HG02588 (cell line): ENCODE results near the gene GPC3.

Experiments
- ATAC-seq: cut with Tn5 transposase; IDR thresholded peaks from one replicate; pipeline ENCODE4 v1.9.1; 2021; ENCODE audit warnings: mild to moderate bottlenecking, moderate library complexity; ENCODE audit not compliant: unreplicated experiment

The GPC3 gene

DNA sequence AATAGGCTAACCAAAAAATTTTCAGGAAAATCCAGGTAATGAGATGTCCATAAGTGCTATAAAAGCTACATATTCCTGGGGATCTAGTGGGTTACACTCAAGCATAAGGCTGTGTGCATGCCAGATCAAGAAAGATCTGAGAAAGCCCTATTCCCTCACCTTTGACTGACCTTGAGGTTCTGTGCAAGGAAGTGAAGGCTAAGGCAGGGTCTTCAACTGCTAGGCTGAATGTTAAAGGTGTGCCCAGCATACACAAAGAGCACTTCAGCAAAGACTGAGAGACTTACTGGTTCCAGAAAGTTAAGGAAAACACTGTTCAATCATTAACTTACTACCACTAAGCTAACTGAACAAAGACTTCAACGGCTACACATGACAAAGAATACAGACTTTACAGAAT lies 269.7 kb downstream of the GPC3 start:
- ATAC-seq = no peak

GRCh38 chrX:133709501-133709900 lies 275.9 kb downstream of the GPC3 start:
- ATAC-seq = no peak

- no peak for ATAC-seq
Observed at GRCh38 chrX:133706890-133707289, 278.5 kb downstream of the GPC3 start.

- ATAC-seq = no peak
Observed at GRCh38 chrX:133702230-133702629, 283.2 kb downstream of the GPC3 start.

DNA sequence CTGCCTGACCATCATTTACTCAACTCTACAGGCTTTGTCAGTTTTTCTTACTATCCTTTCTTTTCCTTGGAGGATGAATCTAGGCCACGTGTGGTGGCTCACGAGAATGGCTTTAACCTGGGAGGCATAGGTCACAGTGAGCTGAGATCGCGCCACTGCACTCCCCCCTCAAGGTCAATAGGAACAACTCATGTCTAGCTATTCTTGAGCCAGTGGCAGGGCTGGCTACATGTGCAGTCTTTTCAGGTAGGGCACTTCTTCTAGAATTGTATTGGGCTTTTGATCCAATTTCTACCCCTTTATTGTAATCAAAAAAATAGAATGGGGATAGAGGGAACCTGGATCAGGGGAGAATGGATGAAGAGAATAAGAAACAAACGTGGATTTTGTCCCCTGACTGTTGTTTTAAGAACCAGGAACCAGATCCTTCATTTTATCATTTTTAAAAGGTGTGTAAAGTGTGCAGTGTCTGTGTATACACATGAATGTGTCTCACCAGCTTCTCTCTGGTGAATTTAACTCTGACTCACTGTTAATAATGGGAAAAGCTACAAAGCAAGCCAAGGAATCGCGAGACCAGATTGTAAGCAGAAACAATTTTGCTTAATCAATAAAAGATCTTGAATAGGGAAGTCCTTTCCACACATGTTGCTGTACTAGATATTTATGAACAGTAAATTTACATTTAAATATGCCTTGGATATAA lies 286.2 kb downstream of the GPC3 start:
- ATAC-seq = no peak

GRCh38 chrX:133698298-133698697 lies 287.1 kb downstream of the GPC3 start:
- no peak for ATAC-seq

DNA sequence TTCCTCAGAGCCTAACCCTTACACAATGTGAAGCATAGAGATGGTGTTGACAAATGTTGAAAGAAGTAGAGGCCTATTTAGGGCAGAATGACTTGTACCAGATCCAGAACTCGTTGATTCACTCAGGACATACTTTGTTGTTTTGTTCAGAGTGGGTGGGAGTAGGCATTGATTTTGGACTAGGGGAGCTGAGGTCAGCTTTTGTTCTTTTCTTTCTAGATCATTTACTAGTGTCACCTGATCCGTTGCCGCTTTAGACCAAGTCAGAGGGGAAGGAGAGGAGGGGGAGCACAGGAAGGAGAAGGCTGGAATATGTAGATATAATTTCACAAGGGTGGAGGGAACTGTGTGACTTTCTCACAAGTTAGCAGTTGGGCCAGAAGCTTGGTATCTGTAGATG lies 287.7 kb downstream of the GPC3 start:
- no peak for ATAC-seq

DNA sequence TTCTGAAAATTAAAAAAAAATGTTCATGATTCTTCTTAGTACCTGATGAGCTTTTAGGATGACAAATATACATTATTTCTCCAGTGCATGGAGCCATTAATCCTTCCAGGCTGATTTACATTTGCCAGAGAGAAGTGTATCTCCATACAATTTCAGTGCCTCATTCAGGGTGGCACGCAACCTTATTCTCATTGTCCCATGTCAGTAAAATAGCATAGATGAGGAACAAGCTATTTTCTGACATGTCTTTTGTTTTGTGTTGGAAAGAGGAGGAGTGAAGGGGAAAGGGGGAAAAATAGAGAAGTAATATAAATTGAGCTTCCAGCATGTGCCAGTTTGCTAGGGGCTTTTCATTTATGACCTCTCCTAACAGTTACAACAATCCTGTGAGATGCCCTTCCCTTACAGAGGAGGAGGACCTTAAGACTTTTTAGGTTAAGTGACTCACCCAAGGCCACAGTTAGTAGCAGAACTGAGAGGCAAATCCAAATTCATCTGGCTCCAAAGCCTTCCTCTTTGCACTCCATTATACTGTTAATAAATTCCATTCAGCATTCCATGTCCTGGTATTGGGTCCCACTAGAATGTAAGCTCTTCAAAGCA lies 295.3 kb downstream of the GPC3 start:
- ATAC-seq = no peak

GRCh38 chrX:133685822-133686221 lies 299.6 kb downstream of the GPC3 start:
- ATAC-seq = no peak

- no peak for ATAC-seq
Observed at GRCh38 chrX:133681897-133682296, 303.5 kb downstream of the GPC3 start.

- ATAC-seq = no peak
Observed at GRCh38 chrX:133681421-133681820, 304.0 kb downstream of the GPC3 start.

DNA sequence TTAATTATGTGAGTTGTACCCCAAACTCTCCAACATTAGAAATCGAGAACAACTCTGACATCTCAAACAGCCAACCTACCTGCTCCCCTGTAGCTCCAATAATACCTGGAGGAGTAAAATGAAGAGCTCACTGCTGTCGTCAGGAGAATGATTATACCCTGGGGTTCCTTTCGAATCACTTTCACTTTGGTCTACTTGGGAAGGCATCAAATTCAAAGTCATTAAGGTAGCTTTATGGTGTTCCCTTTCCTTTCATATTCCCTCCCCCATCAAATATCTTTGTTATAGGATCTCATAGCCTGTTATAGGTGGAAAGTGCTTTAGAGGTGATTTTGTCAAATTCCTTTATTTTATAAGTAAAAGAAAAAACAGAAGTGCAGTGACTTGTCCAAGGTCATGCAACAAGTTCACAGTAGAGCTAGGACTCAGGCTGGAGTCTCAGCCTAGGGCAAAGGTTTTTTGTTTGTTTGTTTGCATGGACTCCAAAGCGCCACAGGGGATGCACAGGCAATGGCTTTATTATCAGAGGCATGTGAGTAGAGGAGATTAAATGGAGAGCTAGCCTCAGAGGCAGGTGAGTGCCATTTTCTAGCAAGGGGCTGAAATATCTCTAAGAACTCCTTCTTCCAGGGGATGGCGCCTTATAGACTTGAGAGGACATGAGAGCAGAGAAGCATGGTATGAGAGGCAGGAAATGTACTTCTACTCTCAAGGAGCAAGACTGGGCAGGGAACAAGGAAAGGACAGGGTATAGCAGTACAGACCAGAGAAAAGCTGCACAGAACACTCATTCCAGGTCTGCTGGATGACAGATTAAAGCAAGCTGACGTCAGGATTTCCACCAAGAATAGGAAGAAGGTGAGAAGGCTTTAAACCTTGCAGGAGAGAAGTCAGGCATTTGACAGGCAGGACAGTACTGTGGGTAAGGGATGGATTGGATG lies 308.0 kb downstream of the GPC3 start:
- no peak for ATAC-seq

DNA sequence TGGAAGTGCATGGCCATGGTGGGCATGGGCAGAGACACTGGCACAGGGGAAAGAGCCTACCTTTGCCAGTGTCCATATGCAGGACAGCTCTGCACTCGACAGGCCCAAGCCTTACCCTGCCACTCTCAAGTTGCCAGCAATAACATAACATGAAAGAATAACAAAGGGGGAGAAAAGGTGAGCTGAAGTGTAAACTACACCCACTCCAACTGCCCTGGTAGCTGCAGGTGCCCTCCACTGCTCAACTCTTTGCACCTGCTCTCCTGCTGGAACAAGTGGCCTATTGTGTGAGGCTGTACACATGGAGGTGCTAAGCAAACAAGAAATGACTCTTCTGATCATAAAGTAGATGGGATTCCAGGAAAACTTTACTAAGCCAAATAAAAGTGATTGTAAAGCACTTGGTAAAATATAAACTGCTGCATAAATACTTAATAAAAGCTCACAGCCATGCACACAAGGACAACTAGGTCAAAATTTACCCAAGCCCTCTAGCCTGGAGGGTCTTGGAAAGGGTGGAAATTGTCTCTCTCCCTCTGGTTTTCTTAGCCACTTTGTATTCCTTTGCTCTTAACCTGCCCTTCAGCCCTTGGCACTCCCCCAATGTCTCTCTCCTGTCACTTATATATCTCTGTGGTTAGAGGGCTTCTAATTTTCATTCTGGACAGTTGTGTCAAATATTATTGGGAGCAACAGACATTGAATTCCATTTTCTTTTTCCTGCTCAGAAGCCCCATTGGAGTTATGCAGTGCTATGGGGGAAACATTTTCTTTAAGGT lies 308.9 kb downstream of the GPC3 start:
- ATAC-seq = no peak

DNA sequence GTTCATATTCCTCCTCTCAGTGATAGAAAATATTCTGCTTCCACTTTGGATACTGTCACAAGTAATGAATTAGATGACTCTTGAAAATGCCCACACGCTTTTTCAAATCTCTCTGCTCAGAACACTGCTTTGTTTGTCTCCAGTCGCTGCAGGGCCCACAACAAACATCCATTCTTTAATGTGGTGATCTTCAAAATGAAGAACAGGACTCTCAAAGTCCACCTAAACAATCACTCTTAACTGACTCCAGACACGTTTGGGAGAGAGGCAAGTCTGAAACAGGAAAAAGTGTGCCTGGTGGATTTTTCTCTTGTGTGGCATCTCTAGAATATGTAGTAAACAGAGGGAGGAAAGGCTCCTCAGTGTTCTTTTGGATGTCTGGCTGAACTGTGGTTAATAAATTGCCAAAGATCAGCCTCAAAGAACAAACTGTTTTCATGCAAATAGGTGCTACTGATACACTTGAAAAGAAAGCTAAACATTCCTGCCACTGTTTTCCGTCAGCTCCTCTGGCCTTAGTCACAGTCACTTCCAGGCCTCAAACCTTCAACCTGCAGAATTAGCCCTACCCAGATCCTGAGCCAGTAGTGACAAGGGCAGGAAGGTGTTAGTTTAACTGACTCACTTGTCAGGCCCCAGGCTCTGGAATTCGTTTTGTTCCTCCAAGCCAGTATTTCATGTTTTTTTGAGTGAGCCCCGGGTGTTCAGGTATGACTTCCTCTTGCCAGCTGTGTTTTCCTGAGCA lies 310.5 kb downstream of the GPC3 start:
- no peak for ATAC-seq

DNA sequence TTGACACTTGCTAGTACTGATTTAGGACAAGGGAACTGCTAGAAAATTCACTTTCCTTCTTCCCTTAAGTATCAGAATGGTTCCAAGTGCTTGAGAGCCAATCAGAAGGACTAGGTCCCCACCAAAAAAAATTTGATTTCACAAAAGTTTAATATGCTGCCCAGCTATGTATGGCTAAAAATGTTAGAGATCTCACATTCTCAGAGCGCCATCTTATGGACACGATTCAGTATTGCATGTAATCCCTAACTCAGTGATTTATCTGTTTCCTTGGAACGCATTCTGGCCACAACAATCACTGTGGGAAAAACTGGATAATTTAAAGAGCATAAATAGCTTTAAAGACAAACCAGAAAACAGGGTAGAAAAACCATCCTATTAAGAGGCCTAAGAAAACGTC lies 315.0 kb downstream of the GPC3 start:
- no peak for ATAC-seq

DNA sequence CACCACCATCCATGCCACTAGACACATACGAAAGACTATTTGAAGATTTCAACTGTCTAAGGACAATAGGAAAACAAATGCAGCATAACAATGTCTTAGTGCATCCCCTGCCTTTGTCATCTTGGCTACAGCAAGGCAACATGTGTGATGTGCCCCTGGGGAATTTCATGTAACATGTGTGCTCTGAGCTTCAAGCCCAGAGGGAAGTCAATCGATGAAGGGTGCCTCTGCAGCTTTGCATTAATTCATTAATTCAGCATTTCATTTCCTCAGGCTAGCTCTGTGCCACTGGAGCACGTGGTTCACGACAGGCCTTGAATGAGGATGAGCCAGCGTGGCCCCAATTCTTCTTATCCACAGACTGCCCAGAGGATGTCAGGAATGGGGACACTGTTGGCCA lies 316.2 kb downstream of the GPC3 start:
- no peak for ATAC-seq

DNA sequence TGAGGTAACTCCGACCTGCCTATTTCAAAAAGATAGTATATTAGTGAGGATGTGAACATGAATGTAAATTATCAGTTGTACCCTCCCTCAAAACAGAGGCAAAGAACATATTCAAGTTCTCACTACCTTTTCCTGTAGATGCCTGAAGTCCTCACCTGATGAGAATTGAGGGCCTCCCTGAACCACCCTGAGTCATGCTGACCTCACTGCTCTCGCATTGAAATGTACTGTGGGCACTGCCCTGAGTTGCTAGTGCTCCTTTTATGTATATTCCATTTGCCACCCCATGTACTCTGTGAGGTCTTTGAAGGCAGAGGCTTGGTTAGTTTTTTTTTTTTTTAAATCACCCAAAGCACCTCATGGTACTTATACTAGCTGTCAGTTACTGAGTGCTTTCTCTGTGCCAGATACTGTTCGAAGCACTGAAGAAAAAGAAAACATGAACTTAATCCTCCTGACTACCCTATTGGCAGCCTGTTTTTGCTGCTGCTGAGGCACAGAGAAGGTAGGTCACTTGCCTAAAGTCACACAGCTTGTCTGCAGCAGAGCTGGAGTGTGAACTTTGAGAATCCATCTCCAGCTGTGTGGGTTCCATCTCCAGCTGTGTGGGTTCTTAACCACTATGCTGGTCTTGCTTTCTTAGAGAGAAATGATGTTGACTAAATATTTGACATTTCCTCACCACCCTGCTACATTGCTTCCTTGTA lies 317.0 kb downstream of the GPC3 start:
- no peak for ATAC-seq

- ATAC-seq = no peak
Observed at GRCh38 chrX:133666256-133666655, 319.1 kb downstream of the GPC3 start.

DNA sequence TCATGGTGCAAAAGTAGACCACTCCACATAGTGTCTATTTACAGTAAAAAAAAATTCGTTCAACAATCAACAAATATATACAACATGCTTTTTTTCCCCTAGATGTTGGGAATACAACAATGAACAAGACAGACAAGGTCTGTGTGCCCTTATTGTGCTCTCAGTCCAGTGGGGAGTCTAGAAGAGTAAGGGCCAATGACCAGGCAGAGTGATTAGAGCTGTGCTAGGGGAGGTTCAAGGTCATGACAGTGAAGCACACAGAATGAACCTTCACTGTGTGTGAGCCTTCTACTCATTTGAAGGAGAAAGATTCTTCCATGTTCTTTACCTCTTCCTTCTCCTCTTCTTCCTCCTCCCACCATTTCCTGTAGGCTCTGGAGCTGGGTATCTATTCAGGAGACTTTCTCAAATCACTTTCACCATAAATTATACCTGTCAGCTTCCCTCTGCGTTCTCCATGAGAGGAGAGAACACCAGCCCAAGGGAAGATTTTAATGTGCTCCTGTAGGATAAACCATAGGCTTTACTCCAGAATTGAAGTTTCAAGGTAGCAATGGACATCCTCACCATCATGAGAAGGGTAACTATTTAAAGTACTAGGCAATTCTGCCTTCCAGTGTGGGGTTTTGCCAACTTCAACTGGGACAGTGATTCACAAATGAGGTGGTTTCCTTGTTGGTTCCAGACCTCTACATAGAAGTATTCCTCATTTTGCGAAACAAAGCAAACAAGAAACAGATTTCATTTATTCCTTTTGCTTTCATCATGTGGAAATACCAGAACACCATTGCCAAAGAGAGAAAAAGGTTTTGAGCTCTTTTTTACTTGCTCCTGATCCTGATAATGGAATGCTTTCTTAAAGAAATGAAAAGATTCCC lies 323.2 kb downstream of the GPC3 start:
- ATAC-seq = no peak
